ENCODE results near the gene KIAA1549. TPM values are rescaled to one million over a fixed set of nuclear protein-coding genes. Genes with fewer than 3 reads are reported as not detected.

The KIAA1549 gene
- total and polyA plus RNA-seq, 10 of the 15 experiments (the other 5 are each of a cell fraction or from before 2014, with no cell fraction given): 0.02 to 0.82 (median 0.22) TPM

DNA sequence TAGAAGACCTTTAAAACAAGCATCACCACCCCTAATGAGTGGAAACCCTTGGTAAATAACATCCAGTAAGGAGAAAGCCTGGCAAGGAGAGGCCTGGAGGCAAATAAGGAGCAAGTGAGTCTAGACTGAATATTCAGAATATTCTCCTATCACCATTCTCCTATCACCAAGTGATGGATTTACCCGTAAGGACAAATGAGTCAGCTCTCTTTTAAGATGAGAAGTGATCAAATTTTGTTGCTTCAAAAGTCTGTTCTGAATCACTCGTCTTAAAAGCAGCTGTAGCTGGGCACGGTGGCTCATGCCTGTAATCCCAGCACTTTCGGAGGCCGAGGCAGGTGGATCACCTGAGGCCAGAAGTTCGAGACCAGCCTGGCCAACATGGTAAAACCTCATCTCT is 28.4 kb downstream of the KIAA1549 start (continued):
- TF ChIP-seq WRNIP1 (IDR thresholded peaks at IDR 0.05; ENCODE audit: borderline replicate concordance, low read depth, low read length): no peak
- TF ChIP-seq ZNF274 (IDR thresholded peaks at IDR 0.05; ENCODE audit: insufficient read depth, insufficient read length): no peak
- TF ChIP-seq NFYB (IDR thresholded peaks at IDR 0.05; ENCODE audit: insufficient read depth, low read depth, low read length): no peak
- no peak for TF ChIP-seq STAT1 (conservative IDR thresholded peaks at IDR 0.05)
- no peak for TF ChIP-seq GATAD2B (conservative IDR thresholded peaks at IDR 0.05; ENCODE audit: low read depth)
- TF ChIP-seq ZNF217 (IDR thresholded peaks at IDR 0.05): no peak
- TF ChIP-seq IKZF2 (IDR thresholded peaks at IDR 0.05): no peak
- TF ChIP-seq CBX5 (IDR thresholded peaks at IDR 0.05; ENCODE audit: low read depth): no peak
- TF ChIP-seq CBFB (IDR thresholded peaks at IDR 0.05; ENCODE audit: low read depth): no peak

DNA sequence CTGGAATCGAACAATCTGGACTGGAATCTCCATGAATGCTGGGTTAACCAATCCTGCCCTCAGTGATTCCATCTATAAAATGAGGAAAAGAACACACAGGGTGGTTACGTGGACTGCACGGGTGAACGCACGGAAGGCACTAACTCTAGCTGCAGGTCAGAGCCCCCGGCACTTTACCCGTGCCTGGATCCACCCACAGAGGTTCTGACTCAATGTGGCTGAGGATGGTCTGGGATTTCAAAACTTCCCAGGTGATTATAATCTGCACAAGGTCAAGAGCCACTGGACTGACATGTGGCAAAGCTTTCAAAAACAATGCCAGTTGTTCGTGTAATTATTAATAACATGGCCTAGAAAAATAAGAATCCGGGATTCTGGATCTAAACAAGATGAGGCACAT is 29.2 kb downstream of the KIAA1549 start:
- 62% methylated on average over 9 of the region's 9 CpGs for WGBS (ENCODE audit: insufficient coverage, insufficient replicate concordance, low lambda C conversion rate, missing lambda C conversion rate)
- intact Hi-C loops (cut with micrococcal nuclease; ENCODE audit: unreplicated experiment): no loop called here

More for the DNA sequence above, 29.2 kb downstream of the KIAA1549 start:
- in situ Hi-C loops (cut with MboI): no loop called here
- TF ChIP-seq POLR2A (IDR thresholded peaks at IDR 0.05; ENCODE audit: low read depth, low read length): no peak
- no peak for TF ChIP-seq CBX3 (IDR thresholded peaks at IDR 0.05; ENCODE audit: borderline replicate concordance, low read depth)
- TF ChIP-seq SIX5 (IDR thresholded peaks at IDR 0.05; ENCODE audit: low read depth, low read length, severe bottlenecking): no peak
- no peak for TF ChIP-seq SUZ12 (IDR thresholded peaks at IDR 0.05; ENCODE audit: unreplicated experiment)
- TF ChIP-seq ATF7 (IDR thresholded peaks at IDR 0.05; ENCODE audit: low read depth): no peak
- TF ChIP-seq TARDBP (IDR thresholded peaks at IDR 0.05; ENCODE audit: borderline replicate concordance): no peak
- TF ChIP-seq YBX1 (IDR thresholded peaks at IDR 0.05): no peak
- Histone ChIP-seq H3K4me1 (ENCODE audit: control insufficient read depth, insufficient read depth, low read length) (no peaks in the 10 kb centered on the region), H3K27ac (ENCODE audit: control insufficient read depth, insufficient read depth) (no peak overlapping the region), H3K9ac (ENCODE audit: control insufficient read depth, insufficient read depth, low read length) (no peak overlapping the region), H3K79me2 (ENCODE audit: control insufficient read depth, insufficient read depth, low read length) (no peaks in the 10 kb centered on the region), H3K9me3 (replicated peaks; ENCODE audit: control insufficient read depth, insufficient read depth, low read length) (peaks cover under 1% of the 10 kb centered on the region; the same call in 1 of the 3 replicates), H4K20me1 (ENCODE audit: control insufficient read depth, insufficient read depth) (no peaks in the 10 kb centered on the region), H3K4me3 (no peak overlapping the region), H3K4me2 (ENCODE audit: control insufficient read depth, insufficient read depth) (no peak overlapping the region), H3K27me3 (replicated peaks in 1 of 2; ENCODE audit: control insufficient read depth in 2 of 2, insufficient read depth in 2 of 2, low read length in 1 of 2) (0 out of 4 replicates have a peak, but pooled peaks cover 0 to 2% of the 10 kb centered on the region in 2 experiments), H3K36me3 (ENCODE audit: control insufficient read depth in 2 of 2, insufficient read depth in 2 of 2, low read length in 1 of 2) (no peaks in the 10 kb centered on the region), H2AFZ (ENCODE audit: control insufficient read depth, low read depth, low read length) (no peak overlapping the region)
- no peak for ATAC-seq
- no peak for DNase-seq (ENCODE audit: low read depth, low spot score)
- ChIA-PET SMC1A (ENCODE audit: uncharacterized antibody, unreplicated experiment) (interaction anchor here (1.3 kb wide), 1 partner anchor 8 kb away, joined by 3 read pairs; no protein-coding TSS in a partner anchor), RAD21 (ENCODE audit: unreplicated experiment) (no interaction called here), CTCF (interaction anchor here (1.3 kb wide), 1 partner anchor 65 kb away, joined by 4 read pairs; no protein-coding TSS in a partner anchor), POLR2A (no interaction called here)
- no peak for FAIRE-seq
- BruUV-seq (replicated peaks): no TSS peak
